ENCODE results near the gene ANKMY1.
"Not testable (repeated sequence)": the region's sequence is repeated elsewhere in the genome, so short reads cannot be mapped to it uniquely, and the experiment has no call there.

Gene ANKMY1

DNA sequence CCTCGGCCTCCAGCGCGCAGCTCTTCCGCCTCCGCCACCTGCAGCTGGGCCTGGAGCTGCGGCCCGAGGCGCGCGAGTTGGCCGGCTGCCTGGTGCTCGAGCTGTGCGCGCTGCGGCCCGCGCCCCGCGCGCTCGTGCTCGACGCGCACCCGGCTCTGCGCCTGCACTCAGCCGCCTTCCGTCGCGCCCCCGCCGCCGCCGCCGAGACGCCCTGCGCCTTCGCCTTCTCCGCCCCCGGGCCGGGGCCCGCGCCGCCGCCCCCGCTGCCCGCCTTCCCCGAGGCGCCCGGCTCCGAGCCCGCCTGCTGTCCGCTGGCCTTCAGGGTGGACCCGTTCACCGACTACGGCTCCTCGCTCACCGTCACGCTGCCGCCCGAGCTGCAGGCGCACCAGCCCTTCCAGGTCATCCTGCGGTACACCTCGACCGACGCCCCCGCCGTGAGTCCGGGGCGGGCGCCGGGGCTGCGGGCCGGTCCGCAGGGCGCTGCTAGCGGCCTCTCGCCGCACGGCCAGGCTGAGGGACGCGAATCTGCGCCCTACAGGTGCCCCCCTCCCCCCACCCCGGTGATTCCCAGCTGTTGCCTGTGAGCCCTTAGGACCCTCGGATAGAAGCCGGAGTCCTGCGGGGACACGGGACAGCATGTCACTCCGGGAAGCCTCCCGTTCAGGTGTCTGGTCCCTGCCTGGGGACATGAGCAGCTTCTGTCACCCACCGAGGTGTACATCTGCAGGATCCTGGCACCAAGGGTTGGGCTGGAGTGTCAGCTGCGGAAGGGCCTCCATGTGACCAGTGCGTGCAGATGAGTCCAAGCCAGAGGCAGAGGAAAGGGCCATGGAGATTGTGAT is 11.1 kb upstream of the ANKMY1 start:
- DNase-seq: peak in 31 of 56 donors; percentile 30 to 77 (median 49)

DNA sequence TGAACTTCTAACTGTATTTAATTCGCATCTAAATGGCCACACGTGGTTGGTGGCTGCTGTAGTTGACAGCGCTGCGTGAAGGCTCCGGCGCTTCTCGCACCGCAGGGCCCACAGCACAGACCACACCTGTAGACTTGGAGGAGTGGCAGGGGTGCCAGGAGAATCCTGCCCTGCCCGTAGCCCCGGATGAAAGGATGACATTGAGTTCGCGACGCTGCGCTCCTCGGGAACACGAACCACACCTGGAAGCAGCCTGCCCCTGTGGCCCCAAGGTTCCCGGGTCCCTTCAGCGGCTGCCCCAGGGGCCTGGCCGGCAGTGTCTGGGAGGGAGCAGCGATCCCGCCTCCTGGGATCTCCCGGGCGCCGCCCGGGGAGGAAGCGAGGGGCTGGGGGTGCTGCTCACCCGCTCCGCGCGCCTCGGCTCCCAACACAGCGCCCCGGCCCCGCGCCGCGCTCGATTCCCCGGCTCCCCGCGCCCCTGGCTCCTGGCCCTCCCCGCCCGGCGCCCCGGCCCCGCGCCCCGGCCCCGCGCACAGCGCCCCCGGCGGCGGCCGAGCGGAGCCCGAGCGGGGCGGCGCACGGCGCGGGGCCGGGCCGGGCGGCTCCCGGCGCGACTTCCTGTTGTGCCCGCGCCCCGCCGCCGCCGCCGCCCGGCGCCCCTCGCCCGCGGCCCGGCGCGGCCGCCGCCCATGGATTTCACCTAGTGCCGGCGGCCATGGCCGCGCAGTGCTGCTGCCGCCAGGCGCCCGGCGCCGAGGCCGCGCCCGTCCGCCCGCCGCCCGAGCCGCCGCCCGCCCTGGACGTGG is 10.3 kb upstream of the ANKMY1 start, which contains the start of gene RNPEPL1:
RNPEPL1 (plus strand) TSS at position 613 of the 806 bp plus-strand sequence; CDS start at position 716, 103 bp downstream.
- DNase-seq: peak in 6 of 56 donors; percentile 16 to 62 (median 36)

DNA sequence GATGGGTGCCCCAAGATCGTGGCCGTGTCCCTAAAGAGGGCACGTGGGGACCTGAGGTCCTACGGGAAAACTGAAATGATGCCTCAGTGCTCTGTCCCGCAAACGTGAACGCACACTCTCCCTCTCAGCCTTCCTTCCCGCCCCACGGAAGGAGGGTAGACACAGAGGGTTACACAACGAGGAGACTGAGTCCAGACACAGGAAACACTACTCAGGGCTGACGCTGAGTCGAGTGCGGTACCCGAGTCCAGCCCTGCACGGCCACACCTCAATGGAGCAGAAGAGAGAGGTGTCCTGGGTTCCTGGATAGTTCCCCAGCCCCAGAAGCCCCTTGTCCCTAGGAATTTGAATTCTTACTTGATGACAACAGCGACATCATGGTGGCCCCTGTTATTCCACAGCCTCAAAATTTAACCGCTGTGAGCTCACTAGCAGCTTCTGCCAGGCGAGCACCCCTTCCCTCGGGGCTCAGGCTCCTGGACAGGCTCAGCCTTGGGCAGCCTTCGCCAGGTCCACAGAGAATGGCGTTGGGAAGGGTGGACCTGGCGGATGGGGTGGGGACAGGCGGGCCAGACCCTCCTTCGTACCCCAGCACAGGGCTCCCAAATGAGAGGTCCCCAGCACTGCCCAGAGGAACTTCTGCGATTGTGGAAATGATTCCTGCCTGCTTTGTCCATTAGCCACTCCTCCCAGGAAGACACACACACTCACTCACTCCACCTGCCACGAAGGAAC is 9.5 kb upstream of the ANKMY1 start:
- DNase-seq: peak in 1 of 56 donors; percentile 15

DNA sequence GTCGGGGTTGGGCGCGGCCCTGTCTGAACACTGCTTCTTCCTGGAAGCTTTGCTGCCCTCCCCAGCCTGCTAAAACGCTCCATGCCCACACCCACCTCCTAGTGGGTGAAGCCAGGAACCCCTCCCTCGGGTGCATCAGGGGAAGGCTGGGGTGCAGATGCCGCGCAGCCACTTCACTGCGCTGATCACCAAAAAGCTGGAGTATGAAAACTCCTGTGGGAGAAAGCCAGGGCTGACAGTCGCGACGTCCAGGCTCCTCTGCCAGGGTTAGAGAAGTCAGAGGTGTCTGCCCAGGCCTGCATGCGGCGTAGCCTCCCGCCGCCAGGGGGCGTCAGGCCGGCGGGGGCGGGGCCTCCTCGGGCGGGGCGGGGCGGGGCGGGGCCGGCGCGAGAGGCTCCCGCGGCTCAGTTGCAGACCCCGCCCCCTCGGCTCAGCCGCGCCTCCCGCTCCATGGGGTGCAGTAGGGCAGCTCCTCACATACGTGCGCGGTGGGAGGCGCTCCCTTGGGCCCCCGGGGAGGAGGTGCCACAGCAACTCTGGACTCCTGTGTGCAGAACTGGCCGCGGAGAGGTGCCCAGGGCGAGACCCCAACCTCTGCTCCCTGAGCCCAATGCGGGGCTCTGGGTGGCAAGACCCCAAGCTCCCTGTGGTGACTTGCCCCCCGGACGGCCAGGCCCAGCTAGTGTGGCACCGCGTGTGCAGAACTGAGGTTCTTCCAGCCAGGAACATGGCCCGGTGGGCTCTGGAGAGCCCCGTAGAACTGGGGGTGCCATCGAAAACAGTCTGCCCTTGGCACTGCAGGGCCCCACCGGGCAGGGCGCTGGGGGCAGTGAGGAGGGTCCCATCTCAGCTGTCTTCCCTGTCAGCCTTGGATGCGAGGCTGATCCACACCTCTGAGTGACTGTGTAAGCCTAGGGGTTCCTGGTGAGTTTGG is 8.7 kb upstream of the ANKMY1 start:
- peak in 54 of 56 donors; percentile 36 to 90 (median 71) for DNase-seq

DNA sequence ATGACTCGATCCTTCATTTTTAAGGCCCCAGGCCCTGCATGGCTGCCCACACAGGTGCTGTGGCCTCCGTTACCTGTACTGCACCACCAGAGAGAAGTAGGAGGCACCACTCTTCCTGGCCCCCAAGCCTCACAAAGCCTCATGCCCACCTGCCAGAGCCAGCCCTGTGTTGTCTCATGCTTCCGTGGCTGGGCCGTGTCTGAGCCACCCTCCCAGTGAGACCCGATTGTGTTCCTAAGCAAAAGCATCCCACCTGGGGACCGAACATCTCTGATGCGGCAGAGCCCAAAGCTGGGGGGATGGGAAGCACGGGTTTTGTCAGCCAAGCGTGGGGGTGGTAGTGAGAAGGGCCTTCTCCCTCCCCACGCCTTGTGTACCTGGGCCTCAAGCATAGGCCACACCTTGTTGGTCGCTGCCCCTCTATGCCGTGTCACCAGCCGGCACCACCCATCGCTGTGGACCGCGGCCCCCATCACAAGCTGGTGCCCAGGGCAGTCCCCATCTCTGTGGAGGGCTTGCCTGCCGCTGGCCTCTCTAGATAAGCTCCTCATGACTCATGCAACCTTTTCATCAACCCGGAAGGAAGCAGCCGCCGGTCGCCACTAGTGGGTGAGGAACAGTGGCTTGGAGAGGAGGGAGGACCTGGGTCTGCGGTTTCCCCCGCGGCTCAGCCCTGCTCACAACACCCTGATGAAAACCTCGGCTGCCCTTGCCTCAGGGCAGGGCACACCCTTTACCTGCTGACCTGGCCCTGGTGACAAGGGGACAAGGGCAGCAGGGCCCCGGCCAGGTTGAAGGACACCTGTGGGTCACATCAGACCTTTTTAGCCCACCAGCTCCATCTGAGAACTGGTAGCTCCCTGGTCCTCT is 7.8 kb upstream of the ANKMY1 start:
- peak in 4 of 56 donors; percentile 36 to 50 (median 43) for DNase-seq

DNA sequence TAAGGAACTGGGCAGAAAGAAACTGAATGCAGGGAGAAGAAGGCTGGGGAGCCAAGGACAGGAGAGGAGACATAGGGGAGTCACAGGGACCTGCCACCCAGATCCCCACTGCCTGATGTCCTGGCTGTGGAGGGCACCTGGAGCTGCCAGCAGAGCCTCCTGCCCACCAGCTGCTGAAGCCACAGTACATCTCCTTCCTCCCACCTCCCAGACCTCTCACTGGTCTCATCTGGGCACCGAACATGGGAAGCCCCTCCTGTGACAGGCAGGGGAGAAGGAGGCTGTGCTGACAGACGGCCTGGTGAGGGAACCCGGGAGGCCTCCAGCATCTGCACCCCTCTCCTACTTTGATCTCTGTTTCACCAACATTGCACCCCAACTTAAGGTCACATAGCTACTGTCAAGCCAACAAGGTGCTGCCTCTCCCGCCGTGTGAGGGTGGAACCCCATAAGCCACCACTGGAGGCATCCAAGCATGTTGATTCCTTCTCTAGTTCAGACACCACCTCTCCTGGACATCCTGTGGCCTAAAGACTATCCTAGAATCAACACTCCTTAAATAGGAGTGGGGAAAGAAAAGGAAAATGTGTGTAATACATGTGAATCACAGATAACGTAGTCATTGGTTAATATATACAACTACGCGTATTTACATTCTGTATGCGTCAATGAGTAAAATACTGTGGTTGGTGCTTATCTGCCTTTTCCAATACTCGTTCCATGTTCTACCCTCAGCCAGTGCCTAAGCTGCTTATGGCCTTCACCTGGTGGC is 7.0 kb upstream of the ANKMY1 start:
- DNase-seq: no peak

DNA sequence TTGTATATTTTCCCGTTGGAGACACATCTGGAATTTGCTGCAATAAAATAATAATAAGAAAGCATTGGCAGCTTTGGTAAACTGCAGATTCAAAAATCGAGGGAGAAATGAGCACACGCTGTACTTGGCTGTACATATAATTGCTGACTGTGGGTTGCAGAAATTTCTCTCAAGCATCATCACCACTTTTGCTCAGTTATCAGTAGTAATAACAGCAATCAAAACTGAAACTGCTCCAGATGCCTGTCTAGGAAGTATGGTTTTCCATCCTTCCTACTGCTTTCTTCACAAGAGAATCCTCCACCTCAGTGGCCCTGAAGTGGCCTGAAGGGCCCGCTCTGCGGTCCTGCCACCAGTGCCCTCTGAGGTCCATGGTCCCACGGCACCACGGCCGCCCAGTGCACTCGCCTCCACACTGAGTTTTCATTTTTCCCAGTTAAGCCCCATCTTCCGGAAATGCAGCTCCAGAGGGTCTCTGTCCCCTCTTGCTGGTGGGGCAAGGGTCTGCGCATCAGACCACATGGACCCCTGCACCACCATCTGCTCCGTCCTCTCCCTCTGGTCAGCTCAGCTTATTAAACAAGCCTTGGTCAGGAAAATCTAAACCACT is 6.3 kb upstream of the ANKMY1 start:
- DNase-seq: no peak

DNA sequence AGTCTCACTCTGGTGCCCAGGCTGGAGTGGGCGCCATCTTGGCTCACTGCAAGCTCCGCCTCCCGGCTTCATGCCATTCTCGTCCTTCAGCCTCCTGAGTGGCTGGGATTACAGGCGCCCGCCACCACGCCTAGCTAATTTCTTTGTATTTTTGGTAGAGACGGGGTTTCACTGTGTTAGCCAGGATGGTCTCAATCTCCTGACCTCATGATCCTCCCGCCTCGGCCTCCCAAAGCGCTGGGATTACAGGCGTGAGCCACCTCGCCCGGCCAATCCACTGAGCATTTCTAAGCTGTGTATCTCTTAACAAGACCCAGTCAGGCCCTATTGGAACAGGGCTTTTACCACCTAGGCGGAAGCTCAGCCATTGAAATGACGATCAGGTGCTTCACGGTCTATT is 5.4 kb upstream of the ANKMY1 start:
- DNase-seq: not testable (repeated sequence)

DNA sequence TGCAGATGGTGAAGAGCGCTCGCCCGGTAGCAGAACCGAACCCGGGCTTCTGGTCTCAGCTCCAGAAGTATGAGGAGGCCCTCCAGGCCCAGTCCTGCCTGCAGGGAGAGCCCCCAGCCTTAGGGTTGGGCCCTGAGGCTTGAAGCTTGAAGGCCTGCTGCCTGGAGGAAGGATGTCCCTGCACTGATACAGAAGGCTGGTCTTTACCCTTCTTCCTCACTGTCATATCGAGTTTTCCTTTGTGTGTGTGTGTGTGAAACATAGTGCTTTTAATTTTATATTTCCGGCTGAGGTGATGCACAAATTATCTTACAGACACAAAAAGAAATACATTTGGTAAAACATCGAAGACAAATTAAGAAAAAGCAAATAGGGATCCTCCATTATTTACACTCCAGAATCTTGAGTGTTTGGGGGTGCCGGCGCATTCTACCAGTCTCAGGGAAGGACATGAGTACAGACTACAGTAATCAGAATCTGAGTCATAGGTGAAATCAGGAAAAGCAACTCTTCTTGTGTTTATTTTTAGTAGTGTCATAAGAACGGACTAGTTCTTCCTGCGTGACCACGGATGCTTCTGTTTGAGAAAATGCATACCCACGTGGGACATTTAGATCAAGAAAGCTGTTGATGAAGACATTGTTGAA is 3.7 kb upstream of the ANKMY1 start:
- no peak for DNase-seq

DNA sequence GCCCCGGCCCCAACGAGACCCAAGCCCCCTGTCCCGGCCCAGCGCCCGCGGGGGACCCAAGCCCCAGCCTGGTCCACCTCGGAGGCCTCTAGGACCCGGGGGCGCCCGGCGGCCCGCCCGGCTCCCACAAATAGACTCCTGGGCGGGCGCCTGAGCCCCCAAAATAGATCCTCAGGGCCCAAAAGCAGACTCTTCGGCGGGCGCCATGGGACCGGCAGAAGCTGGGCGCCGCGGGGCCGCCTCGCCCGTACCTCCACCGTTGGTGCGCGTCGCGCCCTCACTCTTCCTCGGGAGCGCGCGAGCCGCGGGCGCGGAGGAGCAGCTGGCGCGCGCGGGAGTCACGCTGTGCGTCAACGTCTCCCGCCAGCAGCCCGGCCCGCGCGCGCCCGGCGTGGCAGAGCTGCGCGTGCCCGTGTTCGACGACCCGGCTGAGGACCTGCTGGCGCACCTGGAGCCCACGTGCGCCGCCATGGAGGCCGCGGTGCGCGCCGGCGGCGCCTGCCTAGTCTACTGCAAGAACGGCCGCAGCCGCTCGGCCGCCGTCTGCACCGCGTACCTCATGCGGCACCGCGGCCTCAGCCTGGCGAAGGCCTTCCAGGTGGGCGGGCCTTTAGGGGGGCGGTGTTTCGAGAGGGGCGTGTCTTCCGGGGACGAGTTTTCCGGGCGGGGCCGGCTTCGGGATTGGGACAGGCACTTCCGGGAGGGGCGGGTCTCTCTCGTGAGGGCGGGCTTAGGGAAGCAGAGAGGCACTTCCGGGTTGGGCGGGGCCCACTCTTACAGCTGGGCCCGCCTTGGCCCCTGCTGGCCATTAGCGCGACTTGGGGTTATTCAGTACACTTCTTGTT is 2.9 kb upstream of the ANKMY1 start:
- DNase-seq: peak; percentile 54 to 100 (median 97)

DNA sequence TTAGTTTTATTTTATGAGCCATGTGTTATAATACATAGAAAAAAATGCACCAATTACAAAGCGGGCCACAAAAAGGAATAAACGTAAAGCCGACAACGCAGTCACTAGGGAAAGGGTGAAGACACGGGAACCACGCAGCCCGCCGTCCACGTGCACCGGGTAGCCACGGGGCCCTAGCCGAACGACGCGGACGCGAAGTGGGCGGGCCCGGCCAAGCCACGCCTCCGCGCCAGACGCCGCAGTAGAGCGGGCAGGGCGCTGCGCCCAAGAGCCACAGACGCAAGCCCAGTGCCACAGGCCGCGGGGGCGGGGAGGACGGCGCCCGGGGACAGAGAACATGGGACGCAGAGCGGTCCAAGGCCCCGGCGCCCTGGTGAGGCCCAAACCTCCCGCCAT is 2.3 kb upstream of the ANKMY1 start, which contains the start of gene DUSP28:
DUSP28 (plus strand) TSS at position 274 of the 396 bp plus-strand sequence. CDS start 328 bp downstream, outside the sequence.
- peak in 54 of 56 donors; percentile 48 to 95 (median 82) for DNase-seq

DNA sequence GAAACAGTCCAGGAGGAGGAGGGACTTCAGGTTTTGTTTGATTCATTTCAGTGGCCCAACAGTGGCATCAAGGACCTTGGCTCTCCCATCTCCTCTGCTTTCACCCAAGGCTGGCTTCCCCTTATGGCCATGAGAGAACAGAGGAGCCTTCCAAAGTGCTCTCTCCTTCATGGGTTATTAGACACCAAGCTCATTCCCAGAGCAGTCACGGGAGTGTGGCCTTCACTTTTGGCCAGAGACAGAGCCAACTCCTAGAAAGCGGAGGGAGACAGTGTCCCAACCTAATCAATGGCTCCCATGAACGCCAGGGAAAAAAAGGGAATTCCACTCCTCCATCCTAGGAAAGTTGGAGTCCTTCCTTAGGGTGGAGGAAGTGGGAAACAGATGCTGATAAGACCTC is 1.5 kb upstream of the ANKMY1 start:
- DNase-seq: no peak

DNA sequence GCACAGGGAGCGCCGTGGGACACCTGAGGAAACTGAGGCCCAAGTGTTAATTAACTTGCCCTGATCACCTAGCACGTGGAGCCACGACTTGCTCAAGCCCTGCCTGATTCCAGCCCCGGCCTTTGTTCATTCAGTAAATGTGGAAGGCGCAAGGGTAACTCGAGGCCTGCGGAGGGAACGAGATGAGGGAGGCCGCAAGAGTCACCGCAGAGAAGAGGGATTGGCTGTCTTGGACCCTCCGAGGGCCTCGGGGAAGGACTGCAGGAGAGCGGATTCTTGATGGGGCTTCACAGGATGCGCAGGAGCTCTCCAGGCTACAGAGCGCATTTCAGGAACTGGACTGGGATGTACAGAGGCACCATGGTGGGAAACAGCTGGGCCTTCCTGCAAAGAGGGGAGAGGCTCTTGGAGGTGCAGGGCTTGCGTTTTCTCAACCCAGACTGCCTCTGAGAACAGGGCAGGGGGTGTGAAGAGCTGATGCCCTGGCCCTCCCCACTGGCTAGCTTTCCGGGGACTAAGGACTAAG is 511 bp upstream of the ANKMY1 start:
- DNase-seq: no peak

DNA sequence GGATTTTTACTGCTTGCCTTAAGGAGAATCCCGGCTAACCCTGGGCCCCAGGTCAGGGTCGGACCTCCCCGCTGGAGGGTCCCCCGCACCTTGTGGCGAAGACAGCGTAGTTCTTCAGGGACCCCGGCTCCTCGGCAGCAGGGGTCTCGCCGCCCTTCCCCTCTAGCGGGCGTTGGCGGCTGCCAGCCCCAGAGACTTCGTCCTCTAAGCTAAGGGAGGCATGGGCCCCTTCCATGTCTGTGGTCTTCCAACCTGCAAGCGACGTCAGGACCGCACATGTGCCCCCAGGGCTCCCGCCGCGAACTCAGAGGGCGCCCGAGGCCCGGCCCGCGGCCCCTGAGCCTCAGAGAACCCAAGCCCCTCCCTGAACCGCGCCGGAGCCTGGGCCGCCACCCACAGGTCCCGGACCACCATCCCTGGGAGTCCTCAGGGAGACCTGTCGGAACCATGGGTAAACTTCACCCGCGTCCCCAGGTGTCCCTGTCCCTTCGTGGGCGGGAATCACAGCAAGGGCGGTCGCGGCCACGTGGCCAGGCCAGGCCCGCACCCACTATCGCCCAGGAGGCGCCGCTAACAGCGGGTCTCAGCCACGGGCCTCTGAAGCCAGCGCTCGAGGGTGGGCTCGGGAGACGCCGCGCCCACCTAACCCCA is 562 bp downstream of the ANKMY1 start:
- no peak for DNase-seq

DNA sequence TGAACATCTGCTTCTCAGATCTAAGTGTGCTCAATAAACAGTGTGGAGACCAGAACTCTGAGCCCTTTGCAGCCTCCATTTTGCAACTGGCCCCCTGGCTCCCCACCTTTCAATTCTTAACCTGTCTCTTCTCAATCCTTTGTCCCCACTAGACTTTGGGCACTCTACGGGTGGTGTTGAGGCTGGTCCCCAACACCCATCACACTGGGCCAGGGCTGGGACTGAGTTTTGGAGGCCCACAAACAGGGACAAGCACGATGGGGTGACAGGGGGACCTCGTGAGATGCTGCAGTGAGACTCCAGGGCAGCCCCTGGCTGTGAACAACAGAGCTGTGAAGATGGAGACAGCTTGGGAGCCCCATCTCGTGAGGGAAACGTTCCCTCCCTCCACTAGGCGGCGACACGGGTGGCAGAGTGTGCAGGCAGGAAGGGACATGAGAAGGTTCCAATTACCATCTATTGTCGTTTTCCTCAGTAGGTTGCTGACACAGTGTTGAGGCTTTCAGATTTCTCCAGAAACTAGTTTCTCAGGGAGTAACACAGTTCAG is 1.2 kb downstream of the ANKMY1 start:
- DNase-seq: peak in 2 of 56 donors; percentile 28 to 37

Data from amygdala (tissue), 56 donors.